GM19023 (cell line): ENCODE data around the gene GBF1.
"Not testable (repeated sequence)": the region's sequence is repeated elsewhere in the genome, so short reads cannot be mapped to it uniquely, and the experiment has no call there.

Experiments
- ATAC-seq: cut with Tn5 transposase; IDR thresholded peaks from one replicate; pipeline ENCODE4 v1.9.1; 2021; ENCODE audit warnings: mild to moderate bottlenecking, moderate library complexity; ENCODE audit not compliant: unreplicated experiment

The GBF1 gene, protein sequence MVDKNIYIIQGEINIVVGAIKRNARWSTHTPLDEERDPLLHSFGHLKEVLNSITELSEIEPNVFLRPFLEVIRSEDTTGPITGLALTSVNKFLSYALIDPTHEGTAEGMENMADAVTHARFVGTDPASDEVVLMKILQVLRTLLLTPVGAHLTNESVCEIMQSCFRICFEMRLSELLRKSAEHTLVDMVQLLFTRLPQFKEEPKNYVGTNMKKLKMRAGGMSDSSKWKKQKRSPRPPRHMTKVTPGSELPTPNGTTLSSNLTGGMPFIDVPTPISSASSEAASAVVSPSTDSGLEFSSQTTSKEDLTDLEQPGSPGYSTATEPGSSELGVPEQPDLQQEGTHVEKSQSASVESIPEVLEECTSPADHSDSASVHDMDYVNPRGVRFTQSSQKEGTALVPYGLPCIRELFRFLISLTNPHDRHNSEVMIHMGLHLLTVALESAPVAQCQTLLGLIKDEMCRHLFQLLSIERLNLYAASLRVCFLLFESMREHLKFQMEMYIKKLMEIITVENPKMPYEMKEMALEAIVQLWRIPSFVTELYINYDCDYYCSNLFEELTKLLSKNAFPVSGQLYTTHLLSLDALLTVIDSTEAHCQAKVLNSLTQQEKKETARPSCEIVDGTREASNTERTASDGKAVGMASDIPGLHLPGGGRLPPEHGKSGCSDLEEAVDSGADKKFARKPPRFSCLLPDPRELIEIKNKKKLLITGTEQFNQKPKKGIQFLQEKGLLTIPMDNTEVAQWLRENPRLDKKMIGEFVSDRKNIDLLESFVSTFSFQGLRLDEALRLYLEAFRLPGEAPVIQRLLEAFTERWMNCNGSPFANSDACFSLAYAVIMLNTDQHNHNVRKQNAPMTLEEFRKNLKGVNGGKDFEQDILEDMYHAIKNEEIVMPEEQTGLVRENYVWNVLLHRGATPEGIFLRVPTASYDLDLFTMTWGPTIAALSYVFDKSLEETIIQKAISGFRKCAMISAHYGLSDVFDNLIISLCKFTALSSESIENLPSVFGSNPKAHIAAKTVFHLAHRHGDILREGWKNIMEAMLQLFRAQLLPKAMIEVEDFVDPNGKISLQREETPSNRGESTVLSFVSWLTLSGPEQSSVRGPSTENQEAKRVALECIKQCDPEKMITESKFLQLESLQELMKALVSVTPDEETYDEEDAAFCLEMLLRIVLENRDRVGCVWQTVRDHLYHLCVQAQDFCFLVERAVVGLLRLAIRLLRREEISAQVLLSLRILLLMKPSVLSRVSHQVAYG (N-terminal part only)

GRCh38 chr10:102245082-102245931 lies at the start of gene GBF1:
GBF1 (plus strand) TSS chr10:102245532; CDS start chr10:102258939, 13,407 bp downstream.
- ATAC-seq = peak; percentile 89

DNA sequence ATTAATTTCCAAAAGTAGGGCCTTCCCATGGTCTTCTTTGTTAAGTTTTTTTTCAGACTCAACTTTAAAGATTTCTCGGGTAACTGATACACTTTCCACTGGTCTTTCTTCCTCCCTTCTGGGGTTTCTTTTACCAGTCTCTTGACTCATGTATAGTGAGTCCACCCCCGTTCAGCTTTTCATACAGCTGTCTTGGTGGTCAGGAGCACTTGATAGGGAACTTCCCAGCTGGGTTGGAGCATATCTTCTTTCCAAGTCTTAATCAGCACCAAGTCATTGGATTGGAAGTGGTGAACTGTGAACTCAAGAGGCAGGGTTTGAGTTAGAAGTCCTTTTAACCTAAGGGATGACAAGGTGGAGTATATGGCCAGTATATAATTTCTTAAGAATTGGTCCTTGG lies 48.4 kb upstream of the GBF1 start:
- no peak for ATAC-seq

DNA sequence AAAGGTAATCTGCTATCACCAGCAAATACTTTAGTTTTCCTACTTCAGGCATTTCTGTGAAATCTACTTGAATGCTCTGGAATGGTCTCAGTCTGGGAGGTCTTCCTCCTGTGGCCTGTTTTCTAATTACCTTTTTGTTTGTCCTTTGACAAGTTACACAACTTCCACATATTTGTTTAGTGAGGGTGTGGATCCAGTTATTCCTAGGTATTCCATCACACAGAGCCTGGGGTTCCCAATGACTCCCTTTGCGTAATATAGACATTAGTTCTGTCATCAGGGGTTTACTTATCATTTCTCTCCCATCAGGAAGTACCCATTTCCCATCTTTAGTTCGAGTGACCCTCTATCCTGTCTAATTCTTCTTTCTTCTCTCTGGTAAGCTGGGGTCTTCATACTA lies 47.3 kb upstream of the GBF1 start:
- no peak for ATAC-seq

DNA sequence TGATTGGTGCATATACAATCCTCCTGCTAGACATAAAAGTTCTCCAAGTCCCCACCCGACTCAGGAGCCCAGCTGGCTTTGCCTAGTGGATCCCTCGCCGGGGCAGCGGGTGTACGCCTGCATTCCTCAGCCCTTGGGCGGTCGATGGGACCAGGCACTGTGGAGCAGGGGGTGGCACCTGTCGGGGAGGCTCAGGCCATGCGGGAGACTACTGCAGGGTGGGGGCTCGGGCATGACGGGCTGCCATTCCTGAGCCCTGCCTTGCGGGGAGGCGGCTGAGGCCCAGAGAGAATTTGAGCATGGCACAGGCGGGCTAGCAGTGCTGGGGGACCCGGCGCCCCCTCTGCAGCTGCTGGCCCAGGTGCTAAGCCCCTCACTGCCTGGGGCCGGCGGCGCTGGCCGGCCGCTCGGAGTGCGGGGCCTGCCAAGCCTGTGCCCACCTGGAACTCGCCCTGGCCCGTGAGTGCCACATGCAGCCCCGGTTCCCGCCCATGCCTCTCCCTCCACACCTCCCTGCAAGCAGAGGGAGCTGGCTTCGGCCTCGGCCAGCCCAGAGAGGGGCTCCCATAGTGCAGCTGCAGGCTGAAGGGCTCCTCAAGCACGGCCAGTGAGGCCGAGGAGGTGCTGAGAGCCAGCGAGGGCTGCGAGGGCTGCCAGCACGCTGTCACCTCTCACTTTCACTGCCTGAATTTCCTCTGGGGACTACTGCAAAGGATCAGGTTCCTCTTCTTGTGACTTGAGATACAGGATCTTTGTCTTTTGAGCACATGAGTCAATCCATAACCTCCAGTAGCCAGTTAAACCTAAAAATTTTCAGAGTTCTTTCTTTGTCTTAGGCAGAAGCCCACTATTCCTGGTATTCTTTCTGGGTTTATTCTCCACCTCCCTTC lies 44.3 kb upstream of the GBF1 start:
- ATAC-seq = no peak

GRCh38 chr10:102202386-102202785 lies 42.9 kb upstream of the GBF1 start:
- ATAC-seq = no peak

- ATAC-seq = no peak
These were observed 36.9 kb upstream of the GBF1 start for GRCh38 chr10:102208311-102209035.

- ATAC-seq = no peak
These were observed 33.6 kb upstream of the GBF1 start for GRCh38 chr10:102211615-102212299.

DNA sequence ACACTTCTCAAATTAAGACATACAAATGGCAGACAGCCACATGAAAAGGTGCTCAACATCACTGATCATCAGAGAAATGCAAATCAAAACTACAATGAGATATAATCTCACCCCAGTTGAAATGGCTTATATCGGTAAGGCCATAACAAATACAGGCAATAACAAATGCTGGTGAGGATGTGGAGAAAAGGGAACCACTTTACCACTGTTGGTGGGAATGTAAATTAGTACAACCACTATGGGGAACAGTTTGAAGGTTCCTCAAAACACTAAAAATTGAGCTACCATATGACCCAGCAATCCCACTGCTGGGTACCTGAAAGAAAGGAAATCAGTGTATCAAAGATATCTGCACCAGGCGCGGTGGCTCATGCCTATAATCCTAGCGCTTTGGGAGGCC lies 31.7 kb upstream of the GBF1 start:
- not testable (repeated sequence) for ATAC-seq

DNA sequence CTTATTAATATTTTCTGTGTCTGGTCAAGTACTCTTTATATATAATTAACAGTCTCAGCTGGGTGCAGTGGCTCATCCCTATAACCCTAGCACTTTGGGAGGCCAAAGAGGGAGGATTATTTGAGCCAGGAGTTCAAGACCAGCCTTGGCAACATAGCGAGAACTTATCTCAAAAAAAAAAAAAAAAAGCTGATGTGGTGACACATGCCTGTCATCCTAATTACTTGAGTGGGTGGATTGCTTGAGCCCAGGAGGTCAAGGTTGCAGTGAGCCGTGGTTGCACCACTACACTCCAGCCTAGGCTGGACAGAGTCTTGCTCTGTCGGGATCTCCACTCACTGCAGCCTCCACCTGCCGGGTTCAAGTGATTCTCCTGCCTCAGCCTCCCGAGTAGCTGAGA lies 26.0 kb upstream of the GBF1 start:
- no peak for ATAC-seq

GRCh38 chr10:102220612-102221011 lies 24.7 kb upstream of the GBF1 start:
- no peak for ATAC-seq

- no peak for ATAC-seq
These were observed 22.5 kb upstream of the GBF1 start for GRCh38 chr10:102222797-102223196.

- peak; percentile 82 for ATAC-seq
These were observed 19.4 kb upstream of the GBF1 start, which contains the start of gene ELOVL3 for GRCh38 chr10:102225646-102226541. ELOVL3 (plus strand) TSS chr10:102226299; CDS start chr10:102226549, 250 bp downstream.

GRCh38 chr10:102226542-102226870 lies 18.8 kb upstream of the GBF1 start:
- ATAC-seq = no peak

DNA sequence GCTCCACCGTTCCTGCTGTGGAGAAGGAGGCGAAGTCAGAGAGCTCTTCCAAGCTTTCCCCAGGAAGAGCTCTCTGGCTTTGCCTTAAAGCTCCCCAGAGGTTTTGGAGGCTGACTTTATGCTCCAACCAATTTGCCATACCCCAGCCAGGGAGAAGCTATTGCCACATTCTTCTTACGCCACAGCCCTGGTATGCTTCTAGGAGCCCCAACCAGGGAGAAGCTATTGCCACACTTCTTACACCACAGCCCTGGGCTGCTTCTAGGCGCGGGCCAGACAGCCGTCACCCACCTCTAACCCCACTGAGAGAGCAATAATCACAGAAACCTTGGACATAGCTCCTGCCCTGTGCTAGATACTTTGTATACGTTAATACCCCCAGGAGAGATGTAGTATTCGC lies 18.3 kb upstream of the GBF1 start:
- ATAC-seq = no peak

GRCh38 chr10:102229810-102230263 lies 15.5 kb upstream of the GBF1 start:
- no peak for ATAC-seq

DNA sequence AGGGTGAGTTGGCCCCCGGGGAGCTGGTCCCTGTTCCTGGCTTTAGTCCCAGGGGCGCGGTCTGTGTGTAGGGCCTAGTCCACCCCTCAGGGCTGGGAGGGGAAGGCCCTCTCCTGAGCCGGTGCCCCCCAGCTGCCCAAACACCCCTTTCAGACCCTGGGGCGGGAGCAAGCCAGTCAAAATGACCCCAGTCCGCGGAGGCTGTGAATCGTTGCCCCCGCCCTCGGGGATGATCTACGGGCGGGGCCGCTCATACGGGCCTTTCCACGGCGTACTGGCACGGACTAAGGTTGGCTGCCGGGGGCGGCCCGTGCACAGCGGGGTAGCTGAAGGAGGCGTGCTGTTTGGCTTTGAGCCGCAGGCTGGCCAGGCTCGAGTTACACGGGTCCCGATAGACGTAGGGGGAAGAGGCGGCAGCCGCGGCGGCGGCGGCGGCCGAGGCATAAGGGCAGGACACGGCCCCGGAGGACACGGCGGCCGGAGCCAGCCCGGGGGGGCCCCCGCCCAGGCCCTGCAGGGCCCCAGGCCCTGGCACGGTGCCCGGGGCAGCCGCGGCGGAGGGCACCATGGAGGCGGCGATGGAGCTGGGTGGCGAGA lies 15.0 kb upstream of the GBF1 start:
- ATAC-seq = no peak
